ENCODE measurements around the gene STAMBPL1.
"Not testable (repeated sequence)": the region's sequence is repeated elsewhere in the genome, so short reads cannot be mapped to it uniquely, and the experiment has no call there.

The STAMBPL1 gene

DNA sequence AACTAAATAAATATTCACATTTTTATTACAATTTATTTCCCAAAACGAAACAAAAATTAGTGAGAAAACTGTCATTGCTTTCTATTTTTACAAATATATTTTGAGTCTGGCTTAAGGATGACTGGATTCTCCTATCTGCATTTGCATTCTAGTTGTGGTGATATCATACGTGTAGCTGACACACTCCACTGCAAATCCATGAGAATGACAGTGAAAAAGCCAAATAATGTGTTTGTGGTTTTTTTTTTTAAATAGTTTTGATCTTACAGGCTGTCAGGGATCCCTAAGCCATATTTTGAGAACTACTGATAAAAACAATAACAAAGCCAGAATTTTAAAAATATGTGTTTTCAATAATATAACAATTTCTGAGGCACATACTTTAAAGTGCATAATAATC, 5.8 kb upstream of the STAMBPL1 start:
- no peak for DNase-seq (ENCODE audit: insufficient read length, low spot score)
- no peak for FAIRE-seq
- TF ChIP-seq POLR2A (IDR thresholded peaks at IDR 0.05; ENCODE audit: low read depth, low read length) = no peak

GRCh38 chr10:88875081-88875480, 5.0 kb upstream of the STAMBPL1 start:
- TF ChIP-seq POLR2A (IDR thresholded peaks at IDR 0.05; ENCODE audit: low read depth, low read length) = no peak
- DNase-seq (ENCODE audit: insufficient read length, low spot score) (no peak), FAIRE-seq (peak; percentile 57)

- no peak for DNase-seq (ENCODE audit: insufficient read length, low spot score)
- FAIRE-seq = no peak
- no peak for TF ChIP-seq POLR2A (IDR thresholded peaks at IDR 0.05; ENCODE audit: low read depth, low read length)
These were observed 2.7 kb upstream of the STAMBPL1 start for GRCh38 chr10:88877298-88877697.

DNA sequence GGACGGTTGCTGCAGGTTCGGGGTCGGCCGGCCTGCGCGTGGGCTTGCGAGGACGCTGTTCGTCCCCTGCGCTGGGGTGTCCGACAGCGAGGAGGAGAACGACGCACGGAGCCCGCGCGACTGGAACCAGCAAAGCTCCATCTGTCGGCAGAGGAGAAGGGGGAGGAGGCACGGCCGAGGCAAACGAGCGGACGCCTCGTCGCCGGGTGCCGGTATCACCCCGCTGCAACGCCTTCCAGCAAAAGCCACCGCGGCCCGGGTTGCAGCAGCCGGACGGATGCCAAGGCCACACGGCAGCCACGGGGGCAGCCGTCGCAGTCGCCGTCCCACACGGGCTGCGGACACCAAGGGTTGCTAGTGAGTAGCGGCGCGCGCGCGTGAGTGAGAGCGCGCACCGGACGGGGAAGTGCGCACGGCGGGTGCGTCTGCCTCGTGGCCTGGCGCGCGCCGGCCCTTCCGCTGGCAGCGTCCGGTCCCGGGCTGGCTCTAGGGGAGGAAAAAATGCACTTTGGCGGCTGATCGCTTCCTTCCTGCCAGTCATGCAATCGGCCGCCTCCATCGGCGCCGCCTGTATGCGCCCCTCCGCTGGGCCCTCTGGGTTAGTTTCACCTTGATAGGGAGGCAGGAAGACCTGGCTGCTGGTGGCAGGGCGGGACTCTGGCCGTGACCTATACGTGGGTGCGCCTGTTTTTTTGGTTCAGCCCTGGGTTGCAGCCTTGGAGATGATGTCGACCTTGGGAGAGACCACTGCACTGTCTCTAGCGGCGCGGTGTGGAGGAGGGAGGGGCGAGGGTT, 434 bp downstream of the STAMBPL1 start:
- DNase-seq (ENCODE audit: insufficient read length, low spot score) = peak; percentile 52
- peak; percentile 83 for FAIRE-seq
- no peak; the same call in 1 of the 2 replicates for TF ChIP-seq POLR2A (IDR thresholded peaks at IDR 0.05; ENCODE audit: low read depth, low read length)

GRCh38 chr10:88881320-88881719, 1.3 kb downstream of the STAMBPL1 start:
- DNase-seq (ENCODE audit: insufficient read length, low spot score) = no peak
- TF ChIP-seq POLR2A (IDR thresholded peaks at IDR 0.05; ENCODE audit: low read depth, low read length) = no peak
- FAIRE-seq = peak; percentile 61

DNA sequence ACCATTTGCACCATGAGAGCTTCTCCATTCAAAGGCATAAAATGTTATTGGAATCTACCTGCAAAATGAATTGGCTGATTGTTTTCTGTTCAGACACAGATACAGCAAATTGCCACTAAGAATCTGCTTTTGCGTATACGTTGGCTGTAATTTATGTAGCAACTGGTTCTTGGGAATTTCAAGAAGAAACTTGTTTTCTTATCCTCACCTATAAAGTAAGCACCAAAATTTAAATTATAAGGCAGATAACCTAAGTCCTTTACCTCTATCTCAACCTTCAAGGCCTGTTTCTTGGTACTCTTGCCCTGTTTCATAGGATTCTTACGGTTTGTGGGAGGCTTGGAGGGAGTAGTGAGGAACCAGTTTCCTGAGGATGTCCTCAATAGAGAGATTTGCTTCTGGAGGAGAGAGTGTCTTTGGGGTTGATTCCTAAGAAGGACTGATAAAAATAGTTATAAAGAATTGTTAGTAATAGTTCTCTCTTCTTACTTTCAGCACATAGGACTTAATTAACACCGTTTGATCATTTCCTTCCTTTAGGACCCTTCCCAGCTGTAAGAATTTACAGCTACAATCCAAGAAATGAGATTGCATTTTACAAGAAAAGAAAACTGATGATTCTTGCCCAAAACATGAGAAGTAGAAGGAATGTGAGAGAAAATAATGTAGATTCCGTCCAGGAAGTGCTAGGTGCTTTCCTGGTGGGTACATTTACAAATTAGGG, 2.0 kb downstream of the STAMBPL1 start:
- FAIRE-seq = no peak
- no peak for TF ChIP-seq POLR2A (IDR thresholded peaks at IDR 0.05; ENCODE audit: low read depth, low read length)
- DNase-seq (ENCODE audit: insufficient read length, low spot score) = no peak

GRCh38 chr10:88882646-88883447, 2.8 kb downstream of the STAMBPL1 start:
- DNase-seq (ENCODE audit: insufficient read length, low spot score) = not testable (repeated sequence)
- FAIRE-seq = peak; percentile 93

- TF ChIP-seq POLR2A (IDR thresholded peaks at IDR 0.05; ENCODE audit: low read depth, low read length) = no peak
- DNase-seq (ENCODE audit: insufficient read length, low spot score) (no peak), FAIRE-seq (peak; percentile 78)
These were observed 3.4 kb downstream of the STAMBPL1 start for GRCh38 chr10:88883448-88883809.

- DNase-seq (ENCODE audit: insufficient read length, low spot score) (no peak), FAIRE-seq (no peak)
- no peak for TF ChIP-seq POLR2A (IDR thresholded peaks at IDR 0.05; ENCODE audit: low read depth, low read length)
These were observed 6.5 kb downstream of the STAMBPL1 start for GRCh38 chr10:88886557-88886956.

DNA sequence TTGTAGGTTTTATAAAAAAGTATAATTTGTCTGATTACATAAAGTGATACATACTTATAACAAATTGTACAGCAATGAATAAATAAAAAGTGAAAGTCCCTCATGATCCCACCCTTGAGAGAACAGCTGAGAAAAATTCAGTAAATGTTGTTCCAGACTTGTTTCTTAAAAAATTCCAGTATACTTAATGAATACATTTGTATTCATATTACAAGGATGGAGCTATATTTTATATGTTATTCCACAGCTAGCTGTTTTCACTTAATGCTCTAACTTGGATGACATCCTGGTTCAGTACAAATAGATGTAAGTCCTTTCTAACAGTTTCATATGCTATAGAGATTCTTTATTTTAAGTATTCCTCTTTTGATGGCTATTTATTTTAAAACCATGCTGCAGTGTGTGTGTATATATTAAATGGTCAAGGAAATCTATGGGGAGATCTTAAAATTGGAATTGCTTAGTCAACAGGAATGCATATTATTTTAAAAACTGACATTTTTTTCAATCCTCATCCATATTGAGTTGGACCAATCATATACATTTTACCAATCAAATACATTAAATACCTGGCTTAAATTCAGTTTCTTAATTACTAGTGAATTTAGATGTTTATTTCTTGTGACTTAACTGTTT, 8.9 kb downstream of the STAMBPL1 start:
- TF ChIP-seq POLR2A (IDR thresholded peaks at IDR 0.05; ENCODE audit: low read depth, low read length) = no peak
- DNase-seq (ENCODE audit: insufficient read length, low spot score) (no peak), FAIRE-seq (no peak)

DNA sequence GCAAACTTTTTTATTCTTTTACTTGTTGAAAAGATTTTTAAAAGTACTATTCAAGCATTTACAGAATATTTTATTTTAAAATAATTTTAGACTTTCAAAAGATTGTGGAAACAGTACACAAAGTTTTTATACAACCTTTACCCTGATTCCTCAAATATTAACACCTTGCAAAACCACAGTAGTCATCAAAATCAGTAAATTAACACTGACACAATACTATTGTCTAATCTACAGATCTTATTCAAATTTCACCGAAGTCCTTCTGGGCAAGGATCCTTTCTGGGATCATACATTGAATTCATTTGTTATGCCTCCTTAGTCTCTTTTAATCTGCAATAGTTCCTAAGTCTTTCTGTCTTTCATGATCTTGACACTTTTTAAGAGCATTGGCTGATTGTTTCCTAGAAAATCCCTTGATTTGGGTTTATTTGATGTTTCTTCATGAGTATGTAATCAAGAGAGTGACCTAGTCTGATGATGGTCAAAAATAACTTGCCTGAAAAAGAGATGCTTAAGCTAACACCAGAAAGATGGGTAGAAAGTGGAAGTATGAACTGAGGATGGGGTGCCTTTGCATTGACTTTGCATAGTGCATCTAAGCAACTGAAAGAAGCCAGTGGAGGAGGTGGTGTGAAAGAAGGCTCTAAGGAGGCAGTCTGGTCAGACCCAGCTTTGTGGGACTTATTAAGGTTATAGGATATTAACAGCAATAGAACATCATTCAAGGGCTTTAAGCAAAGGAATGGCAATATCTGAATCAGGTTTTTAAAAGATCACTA, 9.7 kb downstream of the STAMBPL1 start:
- no peak for TF ChIP-seq POLR2A (IDR thresholded peaks at IDR 0.05; ENCODE audit: low read depth, low read length)
- DNase-seq (ENCODE audit: insufficient read length, low spot score) = no peak
- peak; percentile 60 for FAIRE-seq

DNA sequence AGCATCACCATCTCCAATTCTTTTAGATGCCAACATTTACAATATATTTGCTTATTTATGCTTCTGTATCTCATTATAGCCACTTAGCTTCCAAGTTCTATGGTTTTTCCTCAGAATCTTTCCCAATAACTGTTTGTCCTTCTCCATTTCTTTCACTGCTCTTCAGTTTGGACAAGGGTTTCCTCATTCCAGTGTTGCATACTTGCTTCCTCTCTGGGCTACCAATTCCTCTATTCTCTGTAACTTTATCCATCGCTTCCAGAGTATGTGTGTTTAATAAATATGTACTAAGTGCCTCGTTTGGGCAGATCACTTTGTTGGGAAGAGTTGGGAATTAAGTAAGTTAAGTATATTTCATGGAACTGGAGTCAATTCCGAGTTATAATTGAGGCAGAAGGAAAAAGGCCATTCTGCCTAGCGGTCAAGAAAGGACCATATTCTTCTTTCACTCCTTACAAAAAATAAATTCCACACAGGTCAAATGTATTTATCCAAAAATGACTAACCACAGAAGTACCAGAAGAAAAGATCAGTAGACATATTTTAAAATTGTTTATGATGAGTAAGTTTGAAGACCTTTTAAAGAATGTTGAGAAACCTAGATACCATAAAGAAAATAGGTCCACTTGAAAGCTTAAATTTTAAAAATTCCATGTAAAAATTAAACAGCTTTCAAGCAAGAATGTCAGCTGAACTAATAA, 10.8 kb downstream of the STAMBPL1 start:
- no peak for TF ChIP-seq POLR2A (IDR thresholded peaks at IDR 0.05; ENCODE audit: low read depth, low read length)
- DNase-seq (ENCODE audit: insufficient read length, low spot score) (no peak), FAIRE-seq (peak; percentile 64)
